HL-60 (cell line): Measurements from ENCODE around the gene AFF2.

Source experiments
- DNase-seq, 2 experiments: peaks; one replicate each; pipeline ENCODE4 v3.0.0-alpha.2; 2010 to 2020; ENCODE audit warnings: low read depth in 1 of 2, low spot score in 1 of 2
- H3K27ac ChIP-seq: fragments of 250-450 bp; sonication (Bioruptor Pico); replicated peaks from 2 replicates; pipeline ENCODE4 v1.5.1; 2020; ENCODE audit warnings: mild to moderate bottlenecking, moderate library complexity
- H3K27me3 ChIP-seq: fragments of 250-450 bp; sonication (Bioruptor Pico); 2 replicates; pipeline ENCODE4 v1.5.1; 2021; ENCODE audit warnings: mild to moderate bottlenecking, moderate library complexity; ENCODE audit not compliant: insufficient read depth, poor library complexity, severe bottlenecking
- H3K4me3 ChIP-seq: replicated peaks from 2 replicates; pipeline ENCODE4 v1.5.1; 2011; ENCODE audit warnings: mild to moderate bottlenecking, control low read depth, low read length; ENCODE audit not compliant: insufficient read depth
- GABPA ChIP-seq: IDR thresholded peaks from 2 replicates; pipeline ENCODE4 v1.6.1; 2012; ENCODE audit warnings: low read depth
- POLR2AphosphoS5 ChIP-seq: IDR thresholded peaks from 2 replicates; pipeline ENCODE4 v1.6.1; 2012; ENCODE audit warnings: low read depth
- SPI1 ChIP-seq: IDR thresholded peaks from 2 replicates; pipeline ENCODE4 v1.6.1; 2012; ENCODE audit warnings: low read depth, mild to moderate bottlenecking, borderline replicate concordance
- TF ChIP-seq, protein P1 (sequence below): IDR thresholded peaks from one replicate; pipeline ENCODE4 v1.5.1; 2011; ENCODE audit warnings: low read length, control low read depth, inconsistent platforms; ENCODE audit not compliant: insufficient read depth
- TF ChIP-seq, protein P2 (sequence below): IDR thresholded peaks from 2 replicates; pipeline ENCODE4 v1.6.1; 2012; ENCODE audit warnings: low read depth; ENCODE audit not compliant: insufficient replicate concordance

Gene AFF2

DNA sequence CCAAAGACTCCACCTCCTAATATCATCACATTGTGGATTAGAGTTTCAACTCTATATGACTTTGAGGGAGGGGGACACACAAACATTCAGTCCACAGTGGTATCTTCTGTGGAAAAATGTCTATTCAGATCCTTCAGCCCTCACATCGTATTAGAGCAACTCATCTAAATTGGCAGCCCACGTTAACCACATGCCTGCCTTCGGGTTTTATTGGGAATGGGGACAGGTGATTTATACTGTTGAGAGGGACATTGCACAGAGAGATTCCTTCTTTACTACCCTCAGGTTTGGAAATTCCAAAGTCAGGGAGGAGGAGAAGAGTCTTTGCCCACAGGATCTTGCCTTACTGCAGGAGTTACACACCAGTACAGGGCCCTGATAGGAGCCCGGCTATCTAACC, 372.5 kb downstream of the AFF2 start:
- TF ChIP-seq GABPA (no peak), SPI1 (no peak), POLR2AphosphoS5 (no peak)
- TF ChIP-seq, protein P1, sequence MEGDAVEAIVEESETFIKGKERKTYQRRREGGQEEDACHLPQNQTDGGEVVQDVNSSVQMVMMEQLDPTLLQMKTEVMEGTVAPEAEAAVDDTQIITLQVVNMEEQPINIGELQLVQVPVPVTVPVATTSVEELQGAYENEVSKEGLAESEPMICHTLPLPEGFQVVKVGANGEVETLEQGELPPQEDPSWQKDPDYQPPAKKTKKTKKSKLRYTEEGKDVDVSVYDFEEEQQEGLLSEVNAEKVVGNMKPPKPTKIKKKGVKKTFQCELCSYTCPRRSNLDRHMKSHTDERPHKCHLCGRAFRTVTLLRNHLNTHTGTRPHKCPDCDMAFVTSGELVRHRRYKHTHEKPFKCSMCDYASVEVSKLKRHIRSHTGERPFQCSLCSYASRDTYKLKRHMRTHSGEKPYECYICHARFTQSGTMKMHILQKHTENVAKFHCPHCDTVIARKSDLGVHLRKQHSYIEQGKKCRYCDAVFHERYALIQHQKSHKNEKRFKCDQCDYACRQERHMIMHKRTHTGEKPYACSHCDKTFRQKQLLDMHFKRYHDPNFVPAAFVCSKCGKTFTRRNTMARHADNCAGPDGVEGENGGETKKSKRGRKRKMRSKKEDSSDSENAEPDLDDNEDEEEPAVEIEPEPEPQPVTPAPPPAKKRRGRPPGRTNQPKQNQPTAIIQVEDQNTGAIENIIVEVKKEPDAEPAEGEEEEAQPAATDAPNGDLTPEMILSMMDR = no peak
- TF ChIP-seq, protein P2, sequence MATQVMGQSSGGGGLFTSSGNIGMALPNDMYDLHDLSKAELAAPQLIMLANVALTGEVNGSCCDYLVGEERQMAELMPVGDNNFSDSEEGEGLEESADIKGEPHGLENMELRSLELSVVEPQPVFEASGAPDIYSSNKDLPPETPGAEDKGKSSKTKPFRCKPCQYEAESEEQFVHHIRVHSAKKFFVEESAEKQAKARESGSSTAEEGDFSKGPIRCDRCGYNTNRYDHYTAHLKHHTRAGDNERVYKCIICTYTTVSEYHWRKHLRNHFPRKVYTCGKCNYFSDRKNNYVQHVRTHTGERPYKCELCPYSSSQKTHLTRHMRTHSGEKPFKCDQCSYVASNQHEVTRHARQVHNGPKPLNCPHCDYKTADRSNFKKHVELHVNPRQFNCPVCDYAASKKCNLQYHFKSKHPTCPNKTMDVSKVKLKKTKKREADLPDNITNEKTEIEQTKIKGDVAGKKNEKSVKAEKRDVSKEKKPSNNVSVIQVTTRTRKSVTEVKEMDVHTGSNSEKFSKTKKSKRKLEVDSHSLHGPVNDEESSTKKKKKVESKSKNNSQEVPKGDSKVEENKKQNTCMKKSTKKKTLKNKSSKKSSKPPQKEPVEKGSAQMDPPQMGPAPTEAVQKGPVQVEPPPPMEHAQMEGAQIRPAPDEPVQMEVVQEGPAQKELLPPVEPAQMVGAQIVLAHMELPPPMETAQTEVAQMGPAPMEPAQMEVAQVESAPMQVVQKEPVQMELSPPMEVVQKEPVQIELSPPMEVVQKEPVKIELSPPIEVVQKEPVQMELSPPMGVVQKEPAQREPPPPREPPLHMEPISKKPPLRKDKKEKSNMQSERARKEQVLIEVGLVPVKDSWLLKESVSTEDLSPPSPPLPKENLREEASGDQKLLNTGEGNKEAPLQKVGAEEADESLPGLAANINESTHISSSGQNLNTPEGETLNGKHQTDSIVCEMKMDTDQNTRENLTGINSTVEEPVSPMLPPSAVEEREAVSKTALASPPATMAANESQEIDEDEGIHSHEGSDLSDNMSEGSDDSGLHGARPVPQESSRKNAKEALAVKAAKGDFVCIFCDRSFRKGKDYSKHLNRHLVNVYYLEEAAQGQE = no peak

DNA sequence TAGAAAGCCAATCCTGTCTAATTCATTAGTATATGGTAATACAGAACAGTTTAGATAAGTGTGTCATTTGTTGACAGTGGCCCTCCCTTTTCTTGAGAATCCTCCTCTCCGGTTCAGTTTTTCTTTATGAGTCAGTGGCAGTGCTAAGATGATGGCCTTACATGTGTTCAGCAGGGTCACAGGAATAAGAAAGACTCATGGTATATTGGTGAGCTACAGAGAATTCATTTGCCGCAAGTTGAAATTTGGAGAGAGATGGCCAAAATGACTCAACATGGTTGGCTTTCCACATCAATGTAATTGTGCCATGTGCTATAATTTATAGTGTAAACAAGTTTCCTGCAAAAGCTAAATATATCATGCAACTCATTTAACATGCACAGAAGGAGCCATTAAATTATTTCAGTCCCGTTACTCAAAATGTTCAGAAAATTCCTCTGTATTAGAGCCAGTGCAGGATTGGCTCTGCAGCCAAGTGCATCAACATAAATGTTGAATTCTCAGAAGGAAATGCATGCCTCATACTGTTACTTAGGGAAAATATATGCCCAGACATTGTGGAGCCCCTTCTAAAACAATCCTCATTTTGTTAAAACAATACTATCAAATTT, 374.3 kb downstream of the AFF2 start:
- no peak overlapping the region for H3K4me3 ChIP-seq

More for the DNA sequence above, 372.5 kb downstream of the AFF2 start:
- no peak for DNase-seq
- no peak overlapping the region for H3K27ac ChIP-seq
- H3K4me3 ChIP-seq = no peak overlapping the region
- H3K27me3 ChIP-seq = no peaks in the 10 kb centered on the region

DNA sequence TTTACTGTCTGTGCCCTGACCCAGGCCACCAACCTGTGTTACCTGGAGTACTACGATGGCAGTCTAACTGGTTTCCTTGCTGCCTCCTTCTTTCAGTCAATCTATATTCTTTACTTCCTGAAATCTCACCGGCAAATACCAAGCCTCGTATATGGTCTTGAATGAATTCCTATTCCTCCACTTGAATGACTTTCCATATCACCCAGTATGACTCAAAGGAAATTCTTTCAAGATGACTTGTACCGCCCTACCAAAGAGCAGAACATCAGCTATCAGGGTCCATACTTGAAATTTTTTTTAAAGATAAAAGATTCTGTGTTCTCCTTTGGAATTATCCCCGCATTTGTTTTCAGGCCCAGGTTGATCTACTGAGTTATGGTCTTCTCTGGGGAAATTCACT, 378.0 kb downstream of the AFF2 start:
- no peak for DNase-seq

More for the DNA sequence above, 374.3 kb downstream of the AFF2 start:
- no peak for TF ChIP-seq POLR2AphosphoS5
- TF ChIP-seq, protein P1 = no peak
- TF ChIP-seq, protein P2 = no peak
- TF ChIP-seq GABPA = no peak
- no peak for TF ChIP-seq SPI1
- no peaks in the 10 kb centered on the region for H3K27me3 ChIP-seq
- no peak for DNase-seq
- H3K27ac ChIP-seq = no peak overlapping the region

More for the DNA sequence above, 378.0 kb downstream of the AFF2 start:
- Histone ChIP-seq H3K4me3 (no peak overlapping the region), H3K27me3 (no peaks in the 10 kb centered on the region), H3K27ac (no peak overlapping the region)
- TF ChIP-seq GABPA (no peak), SPI1 (no peak), POLR2AphosphoS5 (no peak)
- TF ChIP-seq, protein P1 = no peak
- TF ChIP-seq, protein P2 = no peak
